ENCODE measurements around the gene MAP4K2. TPM values are rescaled to one million over a fixed set of nuclear protein-coding genes. Genes with fewer than 3 reads are reported as not detected.
A peak's percentile ranks its signal among the peaks of the same experiment; 100 is the strongest.

The MAP4K2 gene
- total and polyA plus RNA-seq, 9 of the 15 experiments (the other 6 are each of a cell fraction or from before 2014, with no cell fraction given) = 0.13 to 14.5 (median 7.3) TPM

- no peak for TF ChIP-seq ZC3H4 (CRISPR knock-in tag; IDR thresholded peaks at IDR 0.05; ENCODE audit: borderline replicate concordance)
- TF ChIP-seq ZNF764 (CRISPR knock-in tag; IDR thresholded peaks at IDR 0.05; ENCODE audit: low read depth) = no peak
- no peak for TF ChIP-seq NFIX (CRISPR knock-in tag; IDR thresholded peaks at IDR 0.05; ENCODE audit: low read depth)
- TF ChIP-seq, protein P1, sequence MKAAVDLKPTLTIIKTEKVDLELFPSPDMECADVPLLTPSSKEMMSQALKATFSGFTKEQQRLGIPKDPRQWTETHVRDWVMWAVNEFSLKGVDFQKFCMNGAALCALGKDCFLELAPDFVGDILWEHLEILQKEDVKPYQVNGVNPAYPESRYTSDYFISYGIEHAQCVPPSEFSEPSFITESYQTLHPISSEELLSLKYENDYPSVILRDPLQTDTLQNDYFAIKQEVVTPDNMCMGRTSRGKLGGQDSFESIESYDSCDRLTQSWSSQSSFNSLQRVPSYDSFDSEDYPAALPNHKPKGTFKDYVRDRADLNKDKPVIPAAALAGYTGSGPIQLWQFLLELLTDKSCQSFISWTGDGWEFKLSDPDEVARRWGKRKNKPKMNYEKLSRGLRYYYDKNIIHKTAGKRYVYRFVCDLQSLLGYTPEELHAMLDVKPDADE (conservative IDR thresholded peaks at IDR 0.05; ENCODE audit: control insufficient read depth, low read depth, low read length) = no peak
- TF ChIP-seq GABPB1 (CRISPR knock-in tag; IDR thresholded peaks at IDR 0.05) = peak; percentile 63
- peak; percentile 86 for TF ChIP-seq PHF20 (IDR thresholded peaks at IDR 0.05; ENCODE audit: partially characterized antibody)
- TF ChIP-seq RBM25 (IDR thresholded peaks at IDR 0.05; ENCODE audit: low read depth, low read length, severe bottlenecking) = peak; percentile 86
- TF ChIP-seq E2F3 (CRISPR knock-in tag; IDR thresholded peaks at IDR 0.05) = no peak
- no peak for TF ChIP-seq JUND (IDR thresholded peaks at IDR 0.05; ENCODE audit: borderline replicate concordance, low read depth, low read length)
- 0 out of 3 replicates have a peak, but pooled peaks have one; percentile 19 for TF ChIP-seq JUND (tag; IDR thresholded peaks at IDR 0.05; ENCODE audit: borderline replicate concordance, low read depth, low read length)
- 0 out of 2 replicates have a peak, but pooled peaks have one; percentile 2 for TF ChIP-seq PML (IDR thresholded peaks at IDR 0.05; ENCODE audit: low read length)
- TF ChIP-seq NR2F6 (CRISPR knock-in tag; IDR thresholded peaks at IDR 0.05) = no peak
- TF ChIP-seq RAD21 (CRISPR knock-in tag; conservative IDR thresholded peaks at IDR 0.05 in 1 of 2, IDR thresholded peaks at IDR 0.05 in 1 of 2) = no peak
- TF ChIP-seq ADNP (tag; IDR thresholded peaks at IDR 0.05) = peak; percentile 99
- TF ChIP-seq HDAC3 (IDR thresholded peaks at IDR 0.05; ENCODE audit: borderline replicate concordance, partially characterized antibody) = no peak
- TF ChIP-seq ZNF239 (CRISPR knock-in tag; IDR thresholded peaks at IDR 0.05) = no peak
- TF ChIP-seq, protein P2, sequence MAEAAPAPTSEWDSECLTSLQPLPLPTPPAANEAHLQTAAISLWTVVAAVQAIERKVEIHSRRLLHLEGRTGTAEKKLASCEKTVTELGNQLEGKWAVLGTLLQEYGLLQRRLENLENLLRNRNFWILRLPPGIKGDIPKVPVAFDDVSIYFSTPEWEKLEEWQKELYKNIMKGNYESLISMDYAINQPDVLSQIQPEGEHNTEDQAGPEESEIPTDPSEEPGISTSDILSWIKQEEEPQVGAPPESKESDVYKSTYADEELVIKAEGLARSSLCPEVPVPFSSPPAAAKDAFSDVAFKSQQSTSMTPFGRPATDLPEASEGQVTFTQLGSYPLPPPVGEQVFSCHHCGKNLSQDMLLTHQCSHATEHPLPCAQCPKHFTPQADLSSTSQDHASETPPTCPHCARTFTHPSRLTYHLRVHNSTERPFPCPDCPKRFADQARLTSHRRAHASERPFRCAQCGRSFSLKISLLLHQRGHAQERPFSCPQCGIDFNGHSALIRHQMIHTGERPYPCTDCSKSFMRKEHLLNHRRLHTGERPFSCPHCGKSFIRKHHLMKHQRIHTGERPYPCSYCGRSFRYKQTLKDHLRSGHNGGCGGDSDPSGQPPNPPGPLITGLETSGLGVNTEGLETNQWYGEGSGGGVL (CRISPR knock-in tag; IDR thresholded peaks at IDR 0.05) = no peak
- TF ChIP-seq RBM14 (IDR thresholded peaks at IDR 0.05; ENCODE audit: borderline replicate concordance, insufficient read depth, low read depth, low read length) = no peak
- TF ChIP-seq, protein P3, sequence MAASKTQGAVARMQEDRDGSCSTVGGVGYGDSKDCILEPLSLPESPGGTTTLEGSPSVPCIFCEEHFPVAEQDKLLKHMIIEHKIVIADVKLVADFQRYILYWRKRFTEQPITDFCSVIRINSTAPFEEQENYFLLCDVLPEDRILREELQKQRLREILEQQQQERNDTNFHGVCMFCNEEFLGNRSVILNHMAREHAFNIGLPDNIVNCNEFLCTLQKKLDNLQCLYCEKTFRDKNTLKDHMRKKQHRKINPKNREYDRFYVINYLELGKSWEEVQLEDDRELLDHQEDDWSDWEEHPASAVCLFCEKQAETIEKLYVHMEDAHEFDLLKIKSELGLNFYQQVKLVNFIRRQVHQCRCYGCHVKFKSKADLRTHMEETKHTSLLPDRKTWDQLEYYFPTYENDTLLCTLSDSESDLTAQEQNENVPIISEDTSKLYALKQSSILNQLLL (CRISPR knock-in tag; IDR thresholded peaks at IDR 0.05; ENCODE audit: borderline replicate concordance) = no peak
- no peak for TF ChIP-seq NCOA2 (IDR thresholded peaks at IDR 0.05; ENCODE audit: partially characterized antibody in 2 of 2)
- no peak for TF ChIP-seq ZBTB12 (CRISPR knock-in tag; IDR thresholded peaks at IDR 0.05)
- TF ChIP-seq TRIM28 (IDR thresholded peaks at IDR 0.05) = no peak
- TF ChIP-seq THRAP3 (IDR thresholded peaks at IDR 0.05; ENCODE audit: borderline replicate concordance) = no peak
- TF ChIP-seq ZNF175 (CRISPR knock-in tag; IDR thresholded peaks at IDR 0.05; ENCODE audit: low read depth) = no peak
Observed at GRCh38 chr11:64845129-64845775, 42.2 kb upstream of the MAP4K2 start (continued).

All from K562 (cell line).